Measurements from ENCODE around the gene TMEM132C.

Gene TMEM132C

GRCh38 chr12:128667193-128667592, 400.2 kb downstream of the TMEM132C start:
- DNase-seq (ENCODE audit: low spot score), result no peak

- no peak for DNase-seq (ENCODE audit: low spot score)
Observed at GRCh38 chr12:128671528-128672042, 404.6 kb downstream of the TMEM132C start.

GRCh38 chr12:128672428-128672827, 405.5 kb downstream of the TMEM132C start:
- no peak for DNase-seq (ENCODE audit: low spot score)

- DNase-seq (ENCODE audit: low spot score), result no peak
Observed at GRCh38 chr12:128672893-128673292, 405.9 kb downstream of the TMEM132C start.

- no peak for DNase-seq (ENCODE audit: low spot score)
Observed at GRCh38 chr12:128675576-128675975, 408.6 kb downstream of the TMEM132C start.

- DNase-seq (ENCODE audit: low spot score), result no peak
Observed at GRCh38 chr12:128680555-128680954, 413.6 kb downstream of the TMEM132C start.

GRCh38 chr12:128682548-128683275, 415.7 kb downstream of the TMEM132C start:
- no peak for DNase-seq (ENCODE audit: low spot score)

- DNase-seq (ENCODE audit: low spot score), result no peak
Observed at GRCh38 chr12:128684352-128684751, 417.4 kb downstream of the TMEM132C start.

- no peak for DNase-seq (ENCODE audit: low spot score)
Observed at GRCh38 chr12:128685903-128686475, 419.0 kb downstream of the TMEM132C start.

- no peak for DNase-seq (ENCODE audit: low spot score)
Observed at GRCh38 chr12:128687851-128688250, 420.9 kb downstream of the TMEM132C start.

- no peak for DNase-seq (ENCODE audit: low spot score)
Observed at GRCh38 chr12:128690641-128691040, 423.7 kb downstream of the TMEM132C start.

GRCh38 chr12:128693115-128693514, 426.1 kb downstream of the TMEM132C start:
- no peak for DNase-seq (ENCODE audit: low spot score)

GRCh38 chr12:128693771-128694170, 426.8 kb downstream of the TMEM132C start:
- no peak for DNase-seq (ENCODE audit: low spot score)

GRCh38 chr12:128694445-128694844, 427.5 kb downstream of the TMEM132C start:
- no peak for DNase-seq (ENCODE audit: low spot score)

- DNase-seq (ENCODE audit: low spot score), result no peak
Observed at GRCh38 chr12:128695697-128696096, 428.7 kb downstream of the TMEM132C start.

GRCh38 chr12:128698301-128698972, 431.5 kb downstream of the TMEM132C start:
- no peak for DNase-seq (ENCODE audit: low spot score)

GRCh38 chr12:128699106-128699505, 432.1 kb downstream of the TMEM132C start:
- no peak for DNase-seq (ENCODE audit: low spot score)

GRCh38 chr12:128702371-128702770, 435.4 kb downstream of the TMEM132C start:
- DNase-seq (ENCODE audit: low spot score), result no peak

GRCh38 chr12:128705140-128705539, 438.2 kb downstream of the TMEM132C start:
- no peak for DNase-seq (ENCODE audit: low spot score)

- DNase-seq (ENCODE audit: low spot score), result no peak
Observed at GRCh38 chr12:128707488-128707887, 440.5 kb downstream of the TMEM132C start.

GRCh38 chr12:128708789-128709188, 441.8 kb downstream of the TMEM132C start:
- DNase-seq (ENCODE audit: low spot score), result no peak

- DNase-seq (ENCODE audit: low spot score), result no peak
Observed at GRCh38 chr12:128709660-128710059, 442.7 kb downstream of the TMEM132C start.

- DNase-seq (ENCODE audit: low spot score), result no peak
Observed at GRCh38 chr12:128711486-128711885, 444.5 kb downstream of the TMEM132C start.

All from NAMALWA (cell line).